Adipocyte (in vitro differentiated cells): ENCODE data around the gene KIAA0753.

Source experiments
- DNase-seq: peaks from one replicate; pipeline ENCODE4 v3.0.0-alpha.2; 2015; ENCODE audit warnings: low read depth
- H3K27me3 ChIP-seq: replicated peaks from 2 replicates; pipeline ENCODE4 v1.7.0; 2013; ENCODE audit warnings: mild to moderate bottlenecking, low read length, moderate library complexity; ENCODE audit not compliant: control insufficient read depth, insufficient read depth
- H3K36me3 ChIP-seq: 2 replicates; pipeline ENCODE4 v1.7.0; 2013; ENCODE audit warnings: low read length, mild to moderate bottlenecking, moderate library complexity; ENCODE audit not compliant: control insufficient read depth, insufficient read depth, severe bottlenecking
- H3K4me1 ChIP-seq: 2 replicates; pipeline ENCODE4 v1.7.0; 2013; ENCODE audit warnings: mild to moderate bottlenecking, low read length, moderate library complexity; ENCODE audit not compliant: control insufficient read depth, insufficient read depth
- H3K4me3 ChIP-seq: 2 replicates; pipeline ENCODE4 v1.7.0; 2013; ENCODE audit warnings: mild to moderate bottlenecking, low read length, moderate library complexity
- H3K9ac ChIP-seq: 2 replicates; pipeline ENCODE4 v1.7.0; 2013; ENCODE audit warnings: mild to moderate bottlenecking, low read length, moderate library complexity
- H3K9me3 ChIP-seq: 2 replicates; pipeline ENCODE4 v1.7.0; 2013; ENCODE audit warnings: mild to moderate bottlenecking, low read length, moderate library complexity; ENCODE audit not compliant: control insufficient read depth

Gene KIAA0753

DNA sequence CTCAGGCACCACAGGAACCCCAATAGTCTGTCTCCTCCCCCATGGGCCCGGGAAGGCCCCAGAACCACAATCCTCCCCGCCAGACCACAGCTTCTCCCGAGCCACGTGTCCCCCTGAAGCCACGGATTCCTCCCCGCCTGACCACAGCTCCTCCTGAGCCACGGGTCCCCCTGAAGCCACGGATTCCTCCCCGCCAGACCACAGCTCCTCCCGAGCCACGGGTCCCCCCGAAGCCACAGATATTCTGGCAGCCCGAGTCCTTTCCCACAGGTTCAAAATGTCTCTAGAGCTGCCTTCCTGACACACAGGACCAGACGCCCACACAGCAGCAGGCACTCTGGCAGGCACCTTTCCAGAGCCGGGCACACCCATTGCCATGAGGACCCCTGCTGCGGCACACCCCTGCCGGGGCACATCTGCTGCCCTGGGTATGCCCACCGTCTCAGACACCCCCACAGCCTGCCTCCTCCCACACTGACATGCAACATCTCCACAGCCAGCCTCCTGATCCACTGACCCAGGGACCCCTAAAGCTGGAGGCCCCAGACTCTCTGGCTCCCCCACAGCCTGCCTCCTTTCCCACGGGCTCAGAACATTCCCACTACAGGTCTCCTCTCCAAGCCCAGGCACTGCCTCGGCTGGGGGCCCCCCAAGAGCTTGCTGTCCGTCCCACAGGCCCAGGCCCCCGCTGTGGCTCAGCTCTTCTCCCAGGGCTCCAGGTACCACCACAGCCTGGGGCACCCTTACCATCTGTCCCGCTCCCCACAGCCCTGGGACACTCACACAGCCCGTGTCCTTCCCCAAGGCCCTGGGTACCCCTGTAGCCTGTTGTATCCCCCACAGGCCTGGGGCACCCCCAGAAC is 2.2 kb downstream of the KIAA0753 start:
- no peaks in the 10 kb centered on the region for H3K27me3 ChIP-seq
- H3K4me3 ChIP-seq = peak overlapping the region; percentile 86
- peaks cover 25% of the 10 kb centered on the region for H3K36me3 ChIP-seq
- H3K9me3 ChIP-seq = no peaks in the 10 kb centered on the region
- H3K9ac ChIP-seq = peak overlapping the region; percentile 90
- peaks cover 25% of the 10 kb centered on the region for H3K4me1 ChIP-seq
- no peak for DNase-seq

DNA sequence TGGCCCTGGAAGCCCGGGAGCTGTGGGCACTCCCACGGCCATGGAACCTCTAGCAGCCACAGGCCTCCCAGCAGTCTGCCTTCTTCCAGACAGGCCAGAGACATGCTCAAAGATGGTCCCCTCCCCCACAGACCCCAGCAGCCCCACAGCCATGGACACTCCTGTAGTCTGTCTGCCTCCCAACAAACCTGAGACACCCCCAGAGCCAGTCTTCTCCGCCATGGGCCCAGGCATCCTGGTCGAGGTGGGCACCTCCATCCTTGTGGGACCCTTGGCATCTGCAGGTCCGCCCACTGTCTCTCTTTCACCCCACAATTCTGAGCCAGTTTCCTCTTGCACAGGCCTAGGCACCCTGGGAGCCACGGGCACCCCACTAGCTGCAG is 3.1 kb downstream of the KIAA0753 start:
- H3K9ac ChIP-seq = no peak overlapping the region
- no peak overlapping the region for H3K4me3 ChIP-seq
- H3K27me3 ChIP-seq = no peaks in the 10 kb centered on the region
- DNase-seq = no peak
- H3K4me1 ChIP-seq = peaks cover 20% of the 10 kb centered on the region
- H3K9me3 ChIP-seq = no peaks in the 10 kb centered on the region
- H3K36me3 ChIP-seq = peaks cover 25% of the 10 kb centered on the region

DNA sequence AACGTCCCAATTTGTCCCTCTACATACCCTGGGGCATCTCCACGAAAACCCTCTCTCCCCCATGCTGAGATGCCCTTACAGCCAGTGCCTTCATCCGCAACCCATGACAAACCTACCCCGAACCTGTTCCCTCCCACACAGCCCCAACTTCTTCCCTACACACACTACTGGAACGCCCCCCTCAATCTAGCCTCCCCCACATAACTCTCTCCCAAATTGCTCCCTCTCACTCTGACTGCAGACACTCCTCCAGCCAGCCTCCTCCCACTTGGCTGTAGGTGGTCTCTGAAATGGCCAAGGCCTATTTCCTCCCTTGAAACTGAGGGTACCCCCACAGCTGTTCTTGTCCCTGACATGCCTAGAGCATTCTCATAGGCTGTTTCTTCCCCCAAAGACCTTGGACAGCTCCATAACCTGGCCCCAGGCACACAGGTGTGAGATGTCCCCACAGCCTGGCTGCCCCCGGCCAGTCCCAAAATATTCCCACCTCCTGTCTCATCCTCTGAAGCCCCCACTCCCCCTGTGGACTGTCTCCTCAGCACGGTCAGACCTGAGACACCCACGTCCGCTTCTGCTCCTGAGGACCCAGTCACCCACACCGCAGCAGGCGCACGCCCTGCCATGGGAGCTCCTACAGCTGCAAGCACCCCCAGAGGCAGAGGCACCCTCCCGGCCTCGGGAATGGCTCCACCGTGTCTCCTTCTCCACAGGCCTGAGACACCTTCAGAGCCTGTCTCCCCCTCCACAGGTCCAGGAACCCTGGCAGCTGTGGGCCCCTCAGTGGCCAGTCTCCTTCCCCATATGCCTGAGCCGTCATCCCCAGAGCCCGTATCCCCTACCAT is 3.7 kb downstream of the KIAA0753 start:
- Histone ChIP-seq H3K9ac (no peak overlapping the region), H3K36me3 (peaks cover 30% of the 10 kb centered on the region), H3K4me1 (peaks cover 14% of the 10 kb centered on the region), H3K4me3 (no peak overlapping the region), H3K27me3 (no peaks in the 10 kb centered on the region), H3K9me3 (no peaks in the 10 kb centered on the region)
- DNase-seq = no peak

DNA sequence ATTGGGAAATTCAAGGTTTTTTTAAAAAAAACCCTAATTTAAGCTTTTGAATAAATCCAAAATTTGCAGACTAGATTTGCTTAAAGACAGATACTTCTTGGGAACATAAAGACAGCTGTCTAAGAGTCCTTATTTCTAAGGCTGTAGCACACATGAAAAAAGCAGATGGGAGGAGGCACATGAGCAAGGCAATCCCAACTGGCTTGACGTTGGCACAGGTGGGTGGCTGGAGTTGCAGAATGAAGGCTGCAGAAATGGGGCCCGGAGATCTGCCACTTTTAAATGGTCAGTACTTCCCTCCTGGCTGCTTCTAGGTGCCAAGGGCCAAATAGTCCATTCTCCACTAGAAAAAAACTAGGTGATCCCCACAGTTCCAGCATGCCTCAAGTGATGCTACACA is 4.4 kb downstream of the KIAA0753 start:
- Histone ChIP-seq H3K4me1 (peaks cover 9% of the 10 kb centered on the region), H3K9ac (no peak overlapping the region), H3K9me3 (no peaks in the 10 kb centered on the region), H3K4me3 (no peak overlapping the region), H3K36me3 (peaks cover 37% of the 10 kb centered on the region), H3K27me3 (no peaks in the 10 kb centered on the region)
- DNase-seq = no peak

DNA sequence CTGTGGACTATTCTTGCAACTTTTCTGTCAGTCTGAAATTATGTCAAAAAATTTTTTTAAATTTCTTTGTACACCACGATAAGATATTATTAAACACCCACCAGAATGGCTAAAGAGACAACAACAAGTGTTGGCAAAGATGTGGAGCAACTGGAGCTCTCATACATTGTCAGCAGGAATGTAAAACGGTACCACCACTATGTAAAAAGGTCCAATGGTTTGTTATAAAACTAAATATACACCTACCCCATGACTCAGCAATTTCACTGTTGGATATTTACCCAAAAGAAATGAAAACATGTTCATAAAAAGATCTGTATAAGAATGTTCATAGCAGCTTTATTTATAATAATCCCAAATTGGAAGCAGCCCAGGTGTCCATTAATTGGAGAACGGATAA is 7.2 kb downstream of the KIAA0753 start:
- H3K36me3 ChIP-seq = peaks cover 59% of the 10 kb centered on the region
- H3K9me3 ChIP-seq = no peaks in the 10 kb centered on the region
- H3K9ac ChIP-seq = no peak overlapping the region
- no peak for DNase-seq
- no peaks in the 10 kb centered on the region for H3K4me1 ChIP-seq
- no peak overlapping the region for H3K4me3 ChIP-seq
- no peaks in the 10 kb centered on the region for H3K27me3 ChIP-seq

DNA sequence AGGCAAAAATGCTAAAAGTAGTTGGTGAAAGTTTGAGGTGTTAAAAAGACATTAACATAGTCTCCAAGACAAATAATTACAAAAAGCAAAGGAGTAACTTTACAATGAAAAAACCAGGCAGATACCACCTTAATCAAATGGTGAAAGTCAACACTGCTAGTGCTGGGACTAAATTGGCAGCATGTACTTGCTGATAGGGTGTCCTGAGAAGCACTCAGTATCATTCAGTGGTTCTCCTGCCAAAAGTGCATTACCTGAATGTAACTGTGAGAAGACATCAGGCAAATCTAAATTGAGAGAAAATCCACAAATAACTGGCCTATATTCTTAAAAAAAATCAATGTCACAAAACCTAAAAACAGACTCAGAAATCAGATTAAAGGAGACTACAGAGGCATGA is 8.0 kb downstream of the KIAA0753 start:
- Histone ChIP-seq H3K36me3 (peaks cover 67% of the 10 kb centered on the region), H3K4me3 (no peak overlapping the region), H3K9ac (no peak overlapping the region), H3K27me3 (no peaks in the 10 kb centered on the region), H3K9me3 (no peaks in the 10 kb centered on the region), H3K4me1 (no peaks in the 10 kb centered on the region)
- no peak for DNase-seq

DNA sequence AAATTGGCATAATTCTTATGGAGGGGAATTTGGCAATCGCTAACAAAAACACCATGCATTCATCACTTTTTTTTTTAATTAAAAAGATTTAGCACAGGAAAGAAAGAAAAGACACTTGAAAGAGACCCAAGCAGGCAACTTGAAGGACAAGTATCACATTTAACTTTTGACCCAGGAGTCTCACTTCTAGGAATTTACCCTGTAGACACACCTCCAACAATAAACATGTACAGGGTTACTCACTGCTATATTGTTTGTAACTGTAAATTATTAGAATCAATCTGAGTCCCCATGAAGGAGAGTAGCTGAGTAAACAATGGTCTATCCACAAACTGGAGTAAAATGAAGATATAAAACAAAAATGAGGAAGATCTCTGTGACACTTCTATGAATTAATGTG is 10.1 kb downstream of the KIAA0753 start:
- Histone ChIP-seq H3K4me3 (no peak overlapping the region), H3K36me3 (peaks cover 76% of the 10 kb centered on the region), H3K4me1 (no peaks in the 10 kb centered on the region), H3K27me3 (no peaks in the 10 kb centered on the region), H3K9me3 (no peaks in the 10 kb centered on the region), H3K9ac (no peak overlapping the region)
- no peak for DNase-seq

DNA sequence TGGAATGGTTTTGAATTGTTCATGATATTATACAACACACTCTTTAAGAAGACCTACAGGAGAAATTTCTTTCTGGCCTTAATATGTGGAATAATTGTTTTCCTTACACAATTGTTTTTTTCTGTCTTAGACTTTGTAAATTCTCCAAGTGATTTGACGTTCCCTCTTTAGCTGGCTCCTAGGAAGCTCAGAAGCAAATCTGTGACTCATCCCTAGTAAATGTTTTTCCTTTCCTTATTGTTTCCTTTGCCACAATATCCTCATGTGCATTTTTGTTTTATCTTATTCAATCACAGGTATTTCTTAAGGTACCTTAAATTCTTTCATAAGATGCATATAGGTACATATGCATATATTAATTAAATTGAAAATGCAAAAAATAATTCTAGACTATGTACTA is 13.5 kb downstream of the KIAA0753 start:
- Histone ChIP-seq H3K36me3 (peaks cover 66% of the 10 kb centered on the region), H3K4me3 (no peak overlapping the region), H3K4me1 (no peaks in the 10 kb centered on the region), H3K9ac (no peak overlapping the region), H3K9me3 (no peaks in the 10 kb centered on the region), H3K27me3 (no peaks in the 10 kb centered on the region)
- DNase-seq = peak; percentile 34

DNA sequence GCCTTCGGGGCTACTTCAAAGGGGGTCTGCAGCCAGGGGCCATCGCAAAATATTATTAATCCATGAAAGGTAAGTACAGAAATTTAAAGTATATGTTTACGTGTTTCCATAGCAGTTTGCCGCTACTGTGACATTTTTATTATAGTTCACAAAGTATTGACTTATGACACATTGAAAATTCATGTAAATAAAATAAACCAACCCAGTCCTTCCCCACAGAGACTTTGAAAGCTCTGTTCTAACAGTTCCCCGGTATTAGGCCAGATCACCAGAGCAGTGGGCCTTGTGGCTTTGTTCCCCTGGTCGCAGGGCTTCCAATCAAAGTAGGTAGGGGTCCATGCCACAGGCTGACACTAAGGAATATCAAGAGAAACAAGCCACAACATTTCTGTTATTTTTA is 13.9 kb downstream of the KIAA0753 start:
- H3K27me3 ChIP-seq = no peaks in the 10 kb centered on the region
- H3K9ac ChIP-seq = no peak overlapping the region
- no peaks in the 10 kb centered on the region for H3K4me1 ChIP-seq
- no peaks in the 10 kb centered on the region for H3K9me3 ChIP-seq
- no peak for DNase-seq
- peaks cover 66% of the 10 kb centered on the region for H3K36me3 ChIP-seq
- H3K4me3 ChIP-seq = no peak overlapping the region

DNA sequence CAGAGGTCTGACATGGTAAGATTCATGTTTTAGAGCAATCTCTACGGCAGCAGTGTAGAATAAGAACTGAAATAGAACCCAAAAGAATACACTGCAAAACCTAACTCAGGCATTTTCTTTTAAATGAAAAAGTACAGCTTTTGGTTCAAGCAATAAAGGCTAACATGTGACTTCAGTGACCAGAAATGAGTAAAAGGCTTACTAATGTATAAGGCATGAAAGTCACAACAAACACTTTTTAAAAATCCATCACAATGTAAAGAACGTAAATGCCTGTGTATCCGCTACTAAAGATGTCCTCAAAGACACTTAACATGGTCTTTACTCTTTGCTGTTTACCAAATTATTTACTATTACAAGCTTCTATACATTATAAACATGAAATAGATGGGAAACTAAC is 16.6 kb downstream of the KIAA0753 start:
- H3K36me3 ChIP-seq = peaks cover 63% of the 10 kb centered on the region
- no peaks in the 10 kb centered on the region for H3K4me1 ChIP-seq

DNA sequence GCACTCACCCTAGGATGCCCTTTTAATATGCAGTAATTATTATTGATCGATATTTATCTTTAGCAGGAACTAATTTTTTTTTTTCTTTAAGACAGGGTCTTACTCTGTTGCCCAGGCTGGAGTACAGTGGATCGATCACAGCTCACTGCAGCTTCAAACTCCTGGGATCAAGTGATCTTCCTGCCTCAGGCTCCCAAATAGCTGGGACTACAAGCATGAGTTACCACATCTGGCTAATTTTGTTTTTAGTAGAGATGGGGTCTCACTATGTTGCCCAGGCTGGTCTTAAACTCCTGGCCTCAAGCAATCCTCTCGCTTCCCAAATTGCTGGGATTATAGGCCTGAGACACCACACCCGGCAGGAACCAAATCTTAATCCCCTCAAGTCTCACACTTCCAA is 29.3 kb downstream of the KIAA0753 start:
- H3K27me3 ChIP-seq = no peaks in the 10 kb centered on the region
- no peak overlapping the region for H3K9ac ChIP-seq
- H3K4me3 ChIP-seq = no peak overlapping the region
- no peaks in the 10 kb centered on the region for H3K4me1 ChIP-seq
- DNase-seq = no peak
- no peaks in the 10 kb centered on the region for H3K9me3 ChIP-seq
- H3K36me3 ChIP-seq = peaks cover 53% of the 10 kb centered on the region

More for the DNA sequence above, 16.6 kb downstream of the KIAA0753 start:
- DNase-seq = peak; percentile 43
- H3K9ac ChIP-seq = no peak overlapping the region
- no peak overlapping the region for H3K4me3 ChIP-seq
- H3K9me3 ChIP-seq = no peaks in the 10 kb centered on the region
- no peaks in the 10 kb centered on the region for H3K27me3 ChIP-seq
